ENCODE data around the gene FRAS1. TPM values are rescaled to one million over a fixed set of nuclear protein-coding genes. Genes with fewer than 3 reads are reported as not detected.

Gene FRAS1
- total and polyA plus RNA-seq, 2 donors (not counting 1 experiment from before 2014, with no cell fraction given) = 0.30 to 0.66 TPM

DNA sequence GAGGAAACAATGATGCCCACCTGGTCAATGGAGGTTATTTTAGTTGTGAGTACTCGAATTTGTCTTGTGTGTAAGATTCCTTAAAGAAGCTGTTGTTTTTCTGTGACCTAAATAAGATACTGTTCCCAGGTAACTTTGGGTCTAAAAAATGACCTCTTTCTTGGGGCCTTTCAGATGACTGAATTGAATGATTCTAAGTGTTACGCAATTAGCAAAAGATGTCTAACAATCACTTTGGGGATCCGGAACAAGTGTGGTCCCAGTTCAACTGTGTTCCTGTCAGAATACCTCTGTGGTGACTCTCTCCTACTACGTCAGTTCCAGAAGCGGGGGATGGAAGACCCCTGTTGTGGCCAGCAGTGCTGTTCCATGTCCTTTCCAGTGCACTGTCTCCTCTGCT, 99.4 kb downstream of the FRAS1 start:
- no peak overlapping the region for H2AFZ ChIP-seq (ENCODE audit: low read length)
- no peak for DNase-seq (ENCODE audit: low read depth in 2 of 2)
- no peaks in the 10 kb centered on the region for H3K79me2 ChIP-seq (ENCODE audit: control insufficient read depth, insufficient read depth, low read length)
- H3K4me3 ChIP-seq (replicated peaks in 1 of 4; ENCODE audit: control extremely low read depth in 1 of 4, insufficient read depth in 1 of 4, low read depth in 3 of 4, low read length in 4 of 4) = no peak overlapping the region
- H3K9me3 ChIP-seq (ENCODE audit: control insufficient read depth, insufficient read depth, low read depth, low read length) = no peaks in the 10 kb centered on the region
- no peak overlapping the region for H3K27ac ChIP-seq (ENCODE audit: insufficient read depth, low read length)
- H3K27me3 ChIP-seq (ENCODE audit: control insufficient read depth, insufficient read depth, low read length) = no peaks in the 10 kb centered on the region
- no peaks in the 10 kb centered on the region for H3K4me1 ChIP-seq (ENCODE audit: control insufficient read depth, extremely low read depth, insufficient read depth, low read length)
- H3K36me3 ChIP-seq (ENCODE audit: control insufficient read depth, insufficient read depth, low read length) = no peaks in the 10 kb centered on the region
- no peaks in the 10 kb centered on the region for H4K20me1 ChIP-seq (ENCODE audit: control insufficient read depth, extremely low read depth, insufficient read depth, low read length)
- no peak overlapping the region for H3K4me2 ChIP-seq (ENCODE audit: extremely low read depth, insufficient read depth, low read length)
- H3K9ac ChIP-seq (ENCODE audit: insufficient read depth, low read length) = no peak overlapping the region
- TF ChIP-seq EZH2 (IDR thresholded peaks at IDR 0.05; ENCODE audit: low read length, missing control alignments) = no peak
- TF ChIP-seq CTCF (conservative IDR thresholded peaks at IDR 0.05 in 1 of 2, IDR thresholded peaks at IDR 0.05 in 1 of 2; ENCODE audit: low read depth in 1 of 2, low read length in 2 of 2) = no peak

DNA sequence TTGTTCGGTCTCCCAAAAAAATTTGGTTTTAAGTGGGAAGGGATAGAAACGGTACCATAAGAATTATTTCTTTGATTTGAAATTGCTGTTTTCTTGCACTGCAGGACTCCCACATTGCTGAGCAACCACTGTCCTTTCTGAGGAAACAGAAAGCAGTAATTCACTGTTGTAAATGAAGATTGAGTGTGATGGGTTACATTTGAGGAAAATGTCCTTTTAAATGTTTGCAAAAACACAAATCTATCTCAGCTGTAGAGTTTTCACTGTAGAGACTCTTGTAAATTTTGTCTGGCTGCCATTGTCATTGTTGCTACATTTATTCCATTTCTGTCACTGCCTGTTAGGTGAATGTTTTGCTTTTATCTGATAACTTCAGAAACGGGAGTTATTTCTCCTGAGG, 105.2 kb downstream of the FRAS1 start:
- Histone ChIP-seq H3K4me1 (ENCODE audit: control insufficient read depth, extremely low read depth, insufficient read depth, low read length) (no peaks in the 10 kb centered on the region), H3K4me2 (ENCODE audit: extremely low read depth, insufficient read depth, low read length) (no peak overlapping the region), H3K9me3 (ENCODE audit: control insufficient read depth, insufficient read depth, low read depth, low read length) (no peaks in the 10 kb centered on the region), H4K20me1 (ENCODE audit: control insufficient read depth, extremely low read depth, insufficient read depth, low read length) (no peaks in the 10 kb centered on the region), H3K4me3 (replicated peaks in 1 of 4; ENCODE audit: control extremely low read depth in 1 of 4, insufficient read depth in 1 of 4, low read depth in 3 of 4, low read length in 4 of 4) (no peak overlapping the region), H3K79me2 (ENCODE audit: control insufficient read depth, insufficient read depth, low read length) (no peaks in the 10 kb centered on the region), H2AFZ (ENCODE audit: low read length) (no peak overlapping the region), H3K27ac (ENCODE audit: insufficient read depth, low read length) (no peak overlapping the region), H3K9ac (ENCODE audit: insufficient read depth, low read length) (no peak overlapping the region), H3K36me3 (ENCODE audit: control insufficient read depth, insufficient read depth, low read length) (no peaks in the 10 kb centered on the region), H3K27me3 (ENCODE audit: control insufficient read depth, insufficient read depth, low read length) (no peaks in the 10 kb centered on the region)
- no peak for DNase-seq (ENCODE audit: low read depth in 2 of 2)
- no peak for TF ChIP-seq EZH2 (IDR thresholded peaks at IDR 0.05; ENCODE audit: low read length, missing control alignments)
- no peak for TF ChIP-seq CTCF (conservative IDR thresholded peaks at IDR 0.05 in 1 of 2, IDR thresholded peaks at IDR 0.05 in 1 of 2; ENCODE audit: low read depth in 1 of 2, low read length in 2 of 2)

DNA sequence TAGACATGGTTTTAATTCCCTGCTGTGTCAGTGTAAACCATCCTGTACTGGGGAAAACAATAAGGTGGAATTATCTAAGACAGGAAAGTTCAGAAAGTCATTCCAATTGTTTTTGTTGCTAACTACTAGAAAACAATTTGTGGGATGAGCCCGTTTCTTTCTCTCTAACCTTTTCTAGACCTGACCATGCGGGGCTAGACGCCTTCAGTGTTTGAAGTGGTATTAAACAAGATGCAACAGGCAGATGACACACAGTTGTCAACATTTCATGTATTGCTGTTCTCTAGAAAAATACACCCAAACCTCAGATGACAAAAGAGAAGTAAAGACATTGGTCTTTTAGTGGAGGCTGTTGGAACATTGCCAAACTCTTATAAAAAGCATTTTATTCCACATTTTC, 105.7 kb downstream of the FRAS1 start:
- Histone ChIP-seq H3K79me2 (ENCODE audit: control insufficient read depth, insufficient read depth, low read length) (no peaks in the 10 kb centered on the region), H3K27me3 (ENCODE audit: control insufficient read depth, insufficient read depth, low read length) (no peaks in the 10 kb centered on the region), H3K9ac (ENCODE audit: insufficient read depth, low read length) (no peak overlapping the region), H3K4me3 (replicated peaks in 1 of 4; ENCODE audit: control extremely low read depth in 1 of 4, insufficient read depth in 1 of 4, low read depth in 3 of 4, low read length in 4 of 4) (no peak overlapping the region), H2AFZ (ENCODE audit: low read length) (no peak overlapping the region), H3K4me2 (ENCODE audit: extremely low read depth, insufficient read depth, low read length) (no peak overlapping the region), H4K20me1 (ENCODE audit: control insufficient read depth, extremely low read depth, insufficient read depth, low read length) (no peaks in the 10 kb centered on the region), H3K36me3 (ENCODE audit: control insufficient read depth, insufficient read depth, low read length) (no peaks in the 10 kb centered on the region), H3K4me1 (ENCODE audit: control insufficient read depth, extremely low read depth, insufficient read depth, low read length) (no peaks in the 10 kb centered on the region), H3K27ac (ENCODE audit: insufficient read depth, low read length) (no peak overlapping the region), H3K9me3 (ENCODE audit: control insufficient read depth, insufficient read depth, low read depth, low read length) (no peaks in the 10 kb centered on the region)
- no peak for DNase-seq (ENCODE audit: low read depth in 2 of 2)
- no peak for TF ChIP-seq EZH2 (IDR thresholded peaks at IDR 0.05; ENCODE audit: low read length, missing control alignments)
- TF ChIP-seq CTCF (conservative IDR thresholded peaks at IDR 0.05 in 1 of 2, IDR thresholded peaks at IDR 0.05 in 1 of 2; ENCODE audit: low read depth in 1 of 2, low read length in 2 of 2) = no peak

All from fibroblast of lung (primary cell).